ENCODE measurements around the gene KLC1.

The KLC1 gene

DNA sequence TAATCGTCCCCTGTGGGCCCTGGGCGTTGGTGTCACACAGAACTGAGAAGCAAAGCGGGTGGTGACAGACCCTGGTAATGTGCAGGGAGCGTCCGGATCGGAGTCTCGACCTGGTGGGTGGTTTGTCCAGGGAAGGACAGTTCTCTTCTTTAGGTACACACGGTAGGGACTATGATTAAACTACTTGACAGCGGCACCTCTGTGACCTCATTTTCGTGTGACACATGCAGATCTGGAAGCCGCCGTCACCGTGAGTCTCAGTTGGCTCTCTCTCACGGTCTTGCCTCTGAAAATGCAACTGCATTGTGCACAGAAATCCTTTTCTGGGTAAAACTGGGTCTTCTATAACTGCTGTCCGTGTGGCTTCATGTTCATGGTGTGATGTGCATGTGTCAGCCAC, 54.1 kb downstream of the KLC1 start:
- TF ChIP-seq POLR2AphosphoS5 (IDR thresholded peaks at IDR 0.05; ENCODE audit: low read depth, low read length) (no peak), FOXP2 (optimal IDR thresholded peaks at IDR 0.05; ENCODE audit: borderline replicate concordance, extremely low read depth, extremely low read length, insufficient read depth) (no peak)
- TF ChIP-seq, protein P1, sequence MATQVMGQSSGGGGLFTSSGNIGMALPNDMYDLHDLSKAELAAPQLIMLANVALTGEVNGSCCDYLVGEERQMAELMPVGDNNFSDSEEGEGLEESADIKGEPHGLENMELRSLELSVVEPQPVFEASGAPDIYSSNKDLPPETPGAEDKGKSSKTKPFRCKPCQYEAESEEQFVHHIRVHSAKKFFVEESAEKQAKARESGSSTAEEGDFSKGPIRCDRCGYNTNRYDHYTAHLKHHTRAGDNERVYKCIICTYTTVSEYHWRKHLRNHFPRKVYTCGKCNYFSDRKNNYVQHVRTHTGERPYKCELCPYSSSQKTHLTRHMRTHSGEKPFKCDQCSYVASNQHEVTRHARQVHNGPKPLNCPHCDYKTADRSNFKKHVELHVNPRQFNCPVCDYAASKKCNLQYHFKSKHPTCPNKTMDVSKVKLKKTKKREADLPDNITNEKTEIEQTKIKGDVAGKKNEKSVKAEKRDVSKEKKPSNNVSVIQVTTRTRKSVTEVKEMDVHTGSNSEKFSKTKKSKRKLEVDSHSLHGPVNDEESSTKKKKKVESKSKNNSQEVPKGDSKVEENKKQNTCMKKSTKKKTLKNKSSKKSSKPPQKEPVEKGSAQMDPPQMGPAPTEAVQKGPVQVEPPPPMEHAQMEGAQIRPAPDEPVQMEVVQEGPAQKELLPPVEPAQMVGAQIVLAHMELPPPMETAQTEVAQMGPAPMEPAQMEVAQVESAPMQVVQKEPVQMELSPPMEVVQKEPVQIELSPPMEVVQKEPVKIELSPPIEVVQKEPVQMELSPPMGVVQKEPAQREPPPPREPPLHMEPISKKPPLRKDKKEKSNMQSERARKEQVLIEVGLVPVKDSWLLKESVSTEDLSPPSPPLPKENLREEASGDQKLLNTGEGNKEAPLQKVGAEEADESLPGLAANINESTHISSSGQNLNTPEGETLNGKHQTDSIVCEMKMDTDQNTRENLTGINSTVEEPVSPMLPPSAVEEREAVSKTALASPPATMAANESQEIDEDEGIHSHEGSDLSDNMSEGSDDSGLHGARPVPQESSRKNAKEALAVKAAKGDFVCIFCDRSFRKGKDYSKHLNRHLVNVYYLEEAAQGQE (IDR thresholded peaks at IDR 0.05; ENCODE audit: insufficient read depth in 1 of 2, low read depth in 2 of 2, low read length in 2 of 2), result no peak

DNA sequence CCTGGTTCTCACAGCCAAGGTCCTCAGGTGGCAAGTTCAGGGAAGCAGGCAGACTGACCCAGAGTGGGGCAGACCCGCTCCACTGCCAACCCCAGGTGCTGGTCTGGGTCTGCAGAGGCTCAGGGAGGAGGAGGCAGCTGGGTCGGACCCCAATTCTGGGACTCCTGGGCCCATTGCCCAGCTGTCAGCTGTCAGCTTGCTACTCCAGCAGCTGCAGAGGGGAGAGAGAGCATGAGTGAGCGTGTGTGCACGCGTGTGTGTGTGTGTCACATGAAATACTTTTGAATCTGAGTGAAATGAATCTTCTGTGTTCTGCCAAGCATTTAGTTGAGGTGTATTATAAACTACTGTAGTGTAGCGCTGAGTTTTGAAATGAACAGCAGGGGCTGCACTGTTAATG, 55.5 kb downstream of the KLC1 start:
- TF ChIP-seq SIN3A (IDR thresholded peaks at IDR 0.05; ENCODE audit: borderline replicate concordance, insufficient read depth, low read length), result no peak
- TF ChIP-seq FOXP2 (optimal IDR thresholded peaks at IDR 0.05; ENCODE audit: borderline replicate concordance, extremely low read depth, extremely low read length, insufficient read depth), result no peak
- no peak for TF ChIP-seq POLR2AphosphoS5 (IDR thresholded peaks at IDR 0.05; ENCODE audit: low read depth, low read length)
- TF ChIP-seq, protein P1 (IDR thresholded peaks at IDR 0.05; ENCODE audit: insufficient read depth in 1 of 2, low read depth in 2 of 2, low read length in 2 of 2), result no peak
- TF ChIP-seq TAF1 (IDR thresholded peaks at IDR 0.05; ENCODE audit: borderline replicate concordance, insufficient read depth, low read length), result no peak

DNA sequence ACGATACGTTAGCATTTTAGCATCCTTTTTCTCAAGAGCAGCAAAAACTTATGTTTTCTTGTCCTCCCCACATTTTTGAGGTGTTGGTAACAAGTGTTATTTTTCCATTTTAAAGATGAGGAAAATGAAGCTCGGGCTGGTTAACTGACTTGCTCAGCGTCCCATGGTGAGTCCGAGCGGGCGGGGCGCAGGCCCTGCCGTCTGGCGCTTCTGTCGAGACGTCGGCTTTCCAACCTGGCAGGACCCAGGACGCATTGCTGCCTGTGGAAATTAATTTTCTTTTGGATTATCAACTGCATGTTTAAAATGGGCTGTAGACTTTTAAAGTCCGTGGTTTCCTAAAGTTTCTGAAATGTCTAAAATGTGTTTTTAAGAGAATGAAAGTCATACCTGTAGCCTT, 55.9 kb downstream of the KLC1 start:
- no peak for TF ChIP-seq TAF1 (IDR thresholded peaks at IDR 0.05; ENCODE audit: borderline replicate concordance, insufficient read depth, low read length)
- no peak for TF ChIP-seq FOXP2 (optimal IDR thresholded peaks at IDR 0.05; ENCODE audit: borderline replicate concordance, extremely low read depth, extremely low read length, insufficient read depth)
- TF ChIP-seq, protein P1 (IDR thresholded peaks at IDR 0.05; ENCODE audit: insufficient read depth in 1 of 2, low read depth in 2 of 2, low read length in 2 of 2), result no peak
- no peak for TF ChIP-seq SIN3A (IDR thresholded peaks at IDR 0.05; ENCODE audit: borderline replicate concordance, insufficient read depth, low read length)
- TF ChIP-seq POLR2AphosphoS5 (IDR thresholded peaks at IDR 0.05; ENCODE audit: low read depth, low read length), result no peak

DNA sequence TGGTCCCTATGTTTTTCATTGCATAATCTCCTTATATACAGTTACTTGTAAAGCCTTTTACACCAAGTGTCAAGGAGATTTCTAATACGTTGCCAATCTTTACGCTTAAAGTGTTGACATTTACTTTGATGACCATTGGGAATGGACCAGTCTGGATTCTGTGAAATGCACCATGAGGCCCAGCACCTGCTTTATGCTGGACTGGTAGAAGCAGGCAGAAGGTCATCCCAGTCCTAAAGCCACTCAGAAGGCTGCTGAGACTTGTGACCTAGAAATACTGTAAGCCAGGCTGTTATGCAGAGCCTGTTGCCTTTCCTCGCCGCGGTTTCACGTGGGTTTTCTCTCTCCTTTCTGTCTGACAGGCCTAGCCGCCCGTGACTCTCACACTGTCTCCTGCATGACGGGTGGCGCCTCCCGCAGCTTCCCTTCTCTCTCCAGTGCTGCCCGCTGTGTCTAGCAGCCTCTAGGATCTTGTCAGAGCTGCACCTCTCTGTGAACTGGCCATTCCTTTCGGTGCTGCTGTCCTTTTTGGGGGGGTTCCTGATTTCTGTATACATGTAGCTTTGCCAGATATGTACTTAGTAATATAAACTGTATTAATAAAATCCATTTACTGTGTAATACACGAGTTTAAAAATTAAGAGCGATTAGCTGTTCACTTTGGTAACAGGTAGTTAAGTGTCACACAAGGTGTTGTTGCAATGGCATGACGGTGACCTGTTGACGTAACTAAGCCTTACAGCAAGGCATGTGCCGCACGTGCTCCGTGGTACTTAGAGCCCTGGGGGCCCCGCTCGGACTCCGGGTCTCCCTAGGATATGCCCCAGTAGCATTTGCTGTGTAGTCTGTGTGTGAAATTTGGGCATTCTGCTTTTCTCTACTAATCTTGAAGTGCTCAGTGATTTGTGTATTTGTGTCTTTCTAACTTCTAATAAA, 56.5 kb downstream of the KLC1 start:
- no peak for TF ChIP-seq TAF1 (IDR thresholded peaks at IDR 0.05; ENCODE audit: borderline replicate concordance, insufficient read depth, low read length)
- no peak for TF ChIP-seq POLR2AphosphoS5 (IDR thresholded peaks at IDR 0.05; ENCODE audit: low read depth, low read length)
- TF ChIP-seq FOXP2 (optimal IDR thresholded peaks at IDR 0.05; ENCODE audit: borderline replicate concordance, extremely low read depth, extremely low read length, insufficient read depth), result no peak
- no peak for TF ChIP-seq SIN3A (IDR thresholded peaks at IDR 0.05; ENCODE audit: borderline replicate concordance, insufficient read depth, low read length)
- TF ChIP-seq, protein P1 (IDR thresholded peaks at IDR 0.05; ENCODE audit: insufficient read depth in 1 of 2, low read depth in 2 of 2, low read length in 2 of 2), result no peak
